Stimulated activated CD8-positive, alpha-beta memory T cell treated with anti-CD3 and anti-CD28 coated beads, Interleukin-12 subunit alpha, Interleukin-12 subunit beta, amount 100 ng/mL, for 24 hours (primary cell): ENCODE data around the gene LRRC14B.
"Not testable (repeated sequence)": the region's sequence is repeated elsewhere in the genome, so short reads cannot be mapped to it uniquely, and the experiment has no call there.

Source experiments
- DNase-seq: peaks from one replicate; pipeline ENCODE4 v3.0.0-alpha.2; 2020; ENCODE audit errors: extremely low read depth

The LRRC14B gene

GRCh38 chr5:237931-238330 is 46.6 kb downstream of the LRRC14B start:
- not testable (repeated sequence) for DNase-seq

- DNase-seq, result not testable (repeated sequence)
These were observed 49.3 kb downstream of the LRRC14B start for GRCh38 chr5:240550-240949.

- not testable (repeated sequence) for DNase-seq
These were observed 49.9 kb downstream of the LRRC14B start for GRCh38 chr5:241045-241669.

- not testable (repeated sequence) for DNase-seq
These were observed 52.5 kb downstream of the LRRC14B start for GRCh38 chr5:243683-244367.

- DNase-seq, result not testable (repeated sequence)
These were observed 54.4 kb downstream of the LRRC14B start for GRCh38 chr5:245717-246116.
